GM13977 (cell line): ENCODE results near the gene GDI2.
A peak's percentile ranks its signal among the peaks of the same experiment; 100 is the strongest.
"Not testable (repeated sequence)": the region's sequence is repeated elsewhere in the genome, so short reads cannot be mapped to it uniquely, and the experiment has no call there.

ENCODE experiments used
- DNase-seq: peaks from one replicate; pipeline ENCODE4 v3.0.0; 2012; ENCODE audit warnings: low spot score
- CTCF ChIP-seq: IDR thresholded peaks from 2 replicates; pipeline ENCODE4 v1.5.1; 2012; ENCODE audit warnings: mild to moderate bottlenecking, control low read depth; ENCODE audit not compliant: insufficient read depth; ENCODE audit errors: extremely low read depth, missing control alignments
- in situ Hi-C: fragments of 300-500 bp; cut with MboI; formaldehyde crosslinking; loops from one replicate; pipeline ENCODE4 v1.12.0; 2022; ENCODE audit warnings: low sequenced_read_pairs, low pct_unique_long_range_greater_than_20kb, mixed read lengths, inconsistent platforms; ENCODE audit not compliant: unreplicated experiment

Gene GDI2

GRCh38 chr10:5814110-5815107, 1.2 kb upstream of the GDI2 start:
- in situ Hi-C loops: no loop called here
- no peak for TF ChIP-seq CTCF
- no peak for DNase-seq

- DNase-seq: no peak
- no peak for TF ChIP-seq CTCF
- in situ Hi-C loops: no loop called here
Observed at GRCh38 chr10:5813091-5813340, 218 bp downstream of the GDI2 start.

- peak; percentile 57 for DNase-seq
- TF ChIP-seq CTCF: no peak
- in situ Hi-C loops: no loop called here
Observed at GRCh38 chr10:5812283-5813090, 747 bp downstream of the GDI2 start.

GRCh38 chr10:5811387-5811821, 1.8 kb downstream of the GDI2 start:
- TF ChIP-seq CTCF: no peak
- in situ Hi-C loops: no loop called here
- no peak for DNase-seq

GRCh38 chr10:5810225-5810624, 3.0 kb downstream of the GDI2 start:
- in situ Hi-C loops: no loop called here
- TF ChIP-seq CTCF: no peak
- DNase-seq: no peak

GRCh38 chr10:5809527-5810154, 3.6 kb downstream of the GDI2 start:
- DNase-seq: no peak
- TF ChIP-seq CTCF: no peak
- in situ Hi-C loops: no loop called here

- in situ Hi-C loops, DNase-seq: not testable (repeated sequence)
Observed at GRCh38 chr10:5808783-5809392, 4.3 kb downstream of the GDI2 start.
